Measurements from ENCODE around the gene FBXL20.

FBXL20 gene

GRCh38 chr17:39402890-39403605 is 1.6 kb upstream of the FBXL20 start:
- H3K4me3 ChIP-seq (ENCODE audit: control insufficient read depth, low read depth, low read length), result no peak overlapping the region
- no peak for TF ChIP-seq CTCF (IDR thresholded peaks at IDR 0.05; ENCODE audit: control insufficient read depth, insufficient read depth, low read depth, low read length, missing control alignments)
- DNase-seq (ENCODE audit: low read depth), result no peak

- no peak for TF ChIP-seq CTCF (IDR thresholded peaks at IDR 0.05; ENCODE audit: control insufficient read depth, insufficient read depth, low read depth, low read length, missing control alignments)
- peak; percentile 63 for DNase-seq (ENCODE audit: low read depth)
- peak overlapping the region; percentile 68 for H3K4me3 ChIP-seq (ENCODE audit: control insufficient read depth, low read depth, low read length)
These were observed 941 bp upstream of the FBXL20 start for GRCh38 chr17:39402244-39402889.

GRCh38 chr17:39400547-39401411 is 647 bp downstream of the FBXL20 start:
- no peak for DNase-seq (ENCODE audit: low read depth)
- no peak for TF ChIP-seq CTCF (IDR thresholded peaks at IDR 0.05; ENCODE audit: control insufficient read depth, insufficient read depth, low read depth, low read length, missing control alignments)
- peak overlapping the region; percentile 68 for H3K4me3 ChIP-seq (ENCODE audit: control insufficient read depth, low read depth, low read length)

GRCh38 chr17:39399791-39400190 is 1.6 kb downstream of the FBXL20 start:
- DNase-seq (ENCODE audit: low read depth), result no peak
- TF ChIP-seq CTCF (IDR thresholded peaks at IDR 0.05; ENCODE audit: control insufficient read depth, insufficient read depth, low read depth, low read length, missing control alignments), result no peak
- H3K4me3 ChIP-seq (ENCODE audit: control insufficient read depth, low read depth, low read length), result no peak overlapping the region

GRCh38 chr17:39393736-39394135 is 7.7 kb downstream of the FBXL20 start:
- TF ChIP-seq CTCF (IDR thresholded peaks at IDR 0.05; ENCODE audit: control insufficient read depth, insufficient read depth, low read depth, low read length, missing control alignments), result peak; percentile 24
- H3K4me3 ChIP-seq (ENCODE audit: control insufficient read depth, low read depth, low read length), result no peak overlapping the region
- DNase-seq (ENCODE audit: low read depth), result no peak

GRCh38 chr17:39391448-39391847 is 10.0 kb downstream of the FBXL20 start:
- no peak for TF ChIP-seq CTCF (IDR thresholded peaks at IDR 0.05; ENCODE audit: control insufficient read depth, insufficient read depth, low read depth, low read length, missing control alignments)
- H3K4me3 ChIP-seq (ENCODE audit: control insufficient read depth, low read depth, low read length), result no peak overlapping the region
- DNase-seq (ENCODE audit: low read depth), result no peak

All from AG09309 (cell line).